OCI-LY7 (cell line): ENCODE measurements around the gene ABCC5. TPM values are rescaled to one million over a fixed set of nuclear protein-coding genes. Genes with fewer than 3 reads are reported as not detected.

Experiments
- BruUV-seq: library from RNA; stranded (reverse); fragments of 400-500 nt; replicated peaks from 2 replicates; lab custom pipeline; 2021; lab: Mats Ljungman, UMichigan
- CTCF ChIA-PET: fragments of 300-600 bp; sonication (Branson Sonifier 250); formaldehyde crosslinking; loops from one replicate; lab custom pipeline; 2022; ENCODE audit warnings: antibody characterized with exemption; ENCODE audit not compliant: unreplicated experiment; lab: Charles Lee
- POLR2A ChIA-PET: fragments of 300-600 bp; sonication (Branson Sonifier 250); formaldehyde crosslinking; loops from one replicate; lab custom pipeline; 2022; ENCODE audit warnings: antibody characterized with exemption; lab: Charles Lee
- DNase-seq: peaks from one replicate; pipeline ENCODE4 v3.0.0-alpha.2; 2015; ENCODE audit warnings: low spot score
- H2AFZ ChIP-seq: fragments of 200-600 bp; sonication (generic), shearing (Covaris generic); 2 replicates; pipeline ENCODE4 v1.6.1; 2014; ENCODE audit warnings: mild to moderate bottlenecking, antibody characterized with exemption, low read length, moderate library complexity
- H3K27ac ChIP-seq: fragments of 200-600 bp; sonication (generic); 2 replicates; pipeline ENCODE4 v1.5.1; 2014; ENCODE audit warnings: mixed run types, low read depth, mild to moderate bottlenecking, moderate library complexity, low read length, inconsistent platforms; ENCODE audit not compliant: poor library complexity, severe bottlenecking
- H3K36me3 ChIP-seq: fragments of 200-600 bp; sonication (generic); 2 replicates; pipeline ENCODE4 v1.6.1; 2014; ENCODE audit warnings: mild to moderate bottlenecking, antibody characterized with exemption, low read length, moderate library complexity, mixed read lengths; ENCODE audit not compliant: insufficient read depth
- H3K4me1 ChIP-seq: fragments of 200-600 bp; sonication (generic); 2 replicates; pipeline ENCODE4 v1.5.1; 2014; ENCODE audit warnings: mild to moderate bottlenecking, low read length; ENCODE audit not compliant: insufficient read depth, poor library complexity, severe bottlenecking
- H3K4me2 ChIP-seq: fragments of 200-600 bp; sonication (generic); 2 replicates; pipeline ENCODE4 v1.6.1; 2014; ENCODE audit warnings: mild to moderate bottlenecking, low read length
- H3K4me3 ChIP-seq: fragments of 200-600 bp; sonication (generic); 2 replicates; pipeline ENCODE4 v1.5.1; 2014; ENCODE audit warnings: mild to moderate bottlenecking, low read depth, low read length; ENCODE audit not compliant: poor library complexity, severe bottlenecking
- H3K79me2 ChIP-seq: fragments of 200-600 bp; sonication (generic); 2 replicates; pipeline ENCODE4 v1.6.1; 2016; ENCODE audit warnings: low read depth, mild to moderate bottlenecking, low read length, moderate library complexity, mixed read lengths; ENCODE audit not compliant: insufficient read depth
- H3K9me2 ChIP-seq: fragments of 200-600 bp; sonication (generic); 2 replicates; pipeline ENCODE4 v1.6.1; 2016; ENCODE audit warnings: mild to moderate bottlenecking, low read length, mixed read lengths; ENCODE audit not compliant: insufficient read depth
- H3K9me3 ChIP-seq: fragments of 200-600 bp; sonication (generic); 2 replicates; pipeline ENCODE4 v1.6.1; 2014; ENCODE audit warnings: mild to moderate bottlenecking, mixed run types, low read length, mixed read lengths
- H4K20me1 ChIP-seq: fragments of 200-600 bp; sonication (generic); 2 replicates; pipeline ENCODE4 v1.6.1; 2014; ENCODE audit warnings: mild to moderate bottlenecking, antibody characterized with exemption, low read length, moderate library complexity, mixed read lengths; ENCODE audit not compliant: insufficient read depth
- CTCF ChIP-seq: fragments of 200-600 bp; sonication (generic); conservative IDR thresholded peaks from 2 replicates; pipeline ENCODE4 v1.5.1; 2014; ENCODE audit warnings: mild to moderate bottlenecking, antibody characterized with exemption, low read length, moderate library complexity, mixed read lengths
- EZH2phosphoT487 ChIP-seq: fragments of 200-600 bp; sonication (generic); IDR thresholded peaks from 2 replicates; pipeline ENCODE4 v1.6.1; 2018; ENCODE audit warnings: low read depth, borderline replicate concordance, mild to moderate bottlenecking, mixed run types, antibody characterized with exemption, low read length, moderate library complexity, mixed read lengths
- intact Hi-C: fragments of 100-400 bp; cut with micrococcal nuclease; formaldehyde crosslinking; loops from one replicate; pipeline ENCODE4 v1.10.0; 2022; ENCODE audit not compliant: unreplicated experiment
- microRNA-seq: library from miRNA; unstranded; fragments of <30 nt; microRNA quantifications from one replicate; pipeline ENCODE4 v1.2.0, GENCODE V29; 2022; ENCODE audit warnings: borderline replicate concordance
- small RNA-seq: library from RNA; depleted of rRNA; stranded (forward); fragments of <200 nt; gene quantifications from one replicate; pipeline ENCODE3, GENCODE V24; 2014
- total RNA-seq, 2 experiments: library from RNA; depleted of rRNA in 1 of 2; stranded (reverse); fragments of >200 nt in 1 of 2; shearing (Covaris generic) in 1 of 2; gene quantifications; 2 replicates each; pipeline ENCODE4 v1.2.3, GENCODE V29; 2014 to 2022

ABCC5 gene
- total RNA-seq, 2 experiments from 2014 or later, result 18.1 to 24.8 TPM

GRCh38 chr3:183870563-183870962, 147.1 kb downstream of the ABCC5 start:
- POLR2A ChIA-PET, result interaction anchor here (0.6 to 0.9 kb wide), 3 partner anchors 14 to 746 kb away, joined by 3 to 5 read pairs (median 3); partner anchors contain the start of gene PARL
- CTCF ChIA-PET, result no interaction called here
- H3K79me2 ChIP-seq, result peaks cover 49% of the 10 kb centered on the region; the same call in 1 of the 2 replicates

More at GRCh38 chr3:183870563-183870962, 147.1 kb downstream of the ABCC5 start:
- TF ChIP-seq EZH2phosphoT487 (no peak), CTCF (no peak)
- H3K36me3 ChIP-seq, result peaks cover 27% of the 10 kb centered on the region
- H3K9me3 ChIP-seq, result no peaks in the 10 kb centered on the region
- BruUV-seq, result no TSS peak
- H2AFZ ChIP-seq, result no peak overlapping the region
- no peak overlapping the region for H3K4me2 ChIP-seq
- H3K4me1 ChIP-seq, result peaks cover 2% of the 10 kb centered on the region
- DNase-seq, result no peak
- no peak overlapping the region for H3K4me3 ChIP-seq
- intact Hi-C loops, result no loop called here
- no peaks in the 10 kb centered on the region for H3K9me2 ChIP-seq
- H3K27ac ChIP-seq, result no peak overlapping the region
- H4K20me1 ChIP-seq, result peaks cover 7% of the 10 kb centered on the region; the same call in 1 of the 2 replicates

Small RNA genes lying within 50 kb of the gene (microRNA-seq; reads per million reads assigned to microRNA genes)
- not detected for gene MIR4448

Small RNA genes lying within 50 kb of the gene (small RNA-seq; reads per million reads assigned to genes)
- not detected for gene MIR4448

Other genes starting within 250 kb of the ABCC5 start
- gene MAP6D1, start 192.3 kb downstream of the ABCC5 start, total RNA-seq (2014; rRNA removed; shearing (Covaris generic)), result 0.88 and 1.5 TPM in 2 replicates
- 1.1 TPM in 2 replicates for gene MAP6D1, start 192.3 kb downstream of the ABCC5 start, total RNA-seq (2022)
- 43.5 and 46.1 TPM in 2 replicates for gene PARL, start 133.0 kb downstream of the ABCC5 start, total RNA-seq (2014; rRNA removed; shearing (Covaris generic))
- gene PARL, start 133.0 kb downstream of the ABCC5 start, total RNA-seq (2022), result 68.2 and 69.3 TPM in 2 replicates
- not detected in 2 replicates for gene HTR3D, start 13.9 kb upstream of the ABCC5 start, total RNA-seq (2014; rRNA removed; shearing (Covaris generic))
- not detected in 2 replicates for gene HTR3D, start 13.9 kb upstream of the ABCC5 start, total RNA-seq (2022)
- not detected in 2 replicates for gene HTR3C, start 35.2 kb upstream of the ABCC5 start, total RNA-seq (2014; rRNA removed; shearing (Covaris generic))
- not detected in 2 replicates for gene HTR3C, start 35.2 kb upstream of the ABCC5 start, total RNA-seq (2022)
- gene HTR3E, start 79.2 kb upstream of the ABCC5 start, total RNA-seq (2014; rRNA removed; shearing (Covaris generic)), result not detected in 2 replicates
- gene HTR3E, start 79.2 kb upstream of the ABCC5 start, total RNA-seq (2022), result not detected in 2 replicates
- gene EIF2B5, start 117.5 kb upstream of the ABCC5 start, total RNA-seq (2014; rRNA removed; shearing (Covaris generic)), result 41.1 and 66.1 TPM in 2 replicates
- gene EIF2B5, start 117.5 kb upstream of the ABCC5 start, total RNA-seq (2022), result 56.7 and 57.4 TPM in 2 replicates
- 38.5 and 41.3 TPM in 2 replicates for gene DVL3, start 137.5 kb upstream of the ABCC5 start, total RNA-seq (2014; rRNA removed; shearing (Covaris generic))
- 65.6 and 70.4 TPM in 2 replicates for gene DVL3, start 137.5 kb upstream of the ABCC5 start, total RNA-seq (2022)
- 141 and 147 TPM in 2 replicates for gene AP2M1, start 157.0 kb upstream of the ABCC5 start, total RNA-seq (2014; rRNA removed; shearing (Covaris generic))
- 158 and 168 TPM in 2 replicates for gene AP2M1, start 157.0 kb upstream of the ABCC5 start, total RNA-seq (2022)
- 38.9 and 51.6 TPM in 2 replicates for gene ABCF3, start 168.3 kb upstream of the ABCC5 start, total RNA-seq (2014; rRNA removed; shearing (Covaris generic))
- gene ABCF3, start 168.3 kb upstream of the ABCC5 start, total RNA-seq (2022), result 59.0 and 67.1 TPM in 2 replicates
- not detected in 2 replicates for gene VWA5B2, start 211.7 kb upstream of the ABCC5 start, total RNA-seq (2014; rRNA removed; shearing (Covaris generic))
- not detected in 2 replicates for gene VWA5B2, start 211.7 kb upstream of the ABCC5 start, total RNA-seq (2022)
- 35.3 and 45.3 TPM in 2 replicates for gene ALG3, start 231.1 kb upstream of the ABCC5 start, total RNA-seq (2014; rRNA removed; shearing (Covaris generic))
- gene ALG3, start 231.1 kb upstream of the ABCC5 start, total RNA-seq (2022), result 60.2 and 61.0 TPM in 2 replicates
- 18.8 and 20.1 TPM in 2 replicates for gene EEF1AKMT4, start 231.8 kb upstream of the ABCC5 start, total RNA-seq (2014; rRNA removed; shearing (Covaris generic))
- 13.2 and 18.8 TPM in 2 replicates for gene EEF1AKMT4, start 231.8 kb upstream of the ABCC5 start, total RNA-seq (2022)
- gene CAMK2N2, start 243.7 kb upstream of the ABCC5 start, total RNA-seq (2014; rRNA removed; shearing (Covaris generic)), result not detected in 2 replicates
- gene CAMK2N2, start 243.7 kb upstream of the ABCC5 start, total RNA-seq (2022), result 0.28 TPM in 1 of 2 replicates, not detected in the other